ENCODE data around the gene HEATR5A.

DNA sequence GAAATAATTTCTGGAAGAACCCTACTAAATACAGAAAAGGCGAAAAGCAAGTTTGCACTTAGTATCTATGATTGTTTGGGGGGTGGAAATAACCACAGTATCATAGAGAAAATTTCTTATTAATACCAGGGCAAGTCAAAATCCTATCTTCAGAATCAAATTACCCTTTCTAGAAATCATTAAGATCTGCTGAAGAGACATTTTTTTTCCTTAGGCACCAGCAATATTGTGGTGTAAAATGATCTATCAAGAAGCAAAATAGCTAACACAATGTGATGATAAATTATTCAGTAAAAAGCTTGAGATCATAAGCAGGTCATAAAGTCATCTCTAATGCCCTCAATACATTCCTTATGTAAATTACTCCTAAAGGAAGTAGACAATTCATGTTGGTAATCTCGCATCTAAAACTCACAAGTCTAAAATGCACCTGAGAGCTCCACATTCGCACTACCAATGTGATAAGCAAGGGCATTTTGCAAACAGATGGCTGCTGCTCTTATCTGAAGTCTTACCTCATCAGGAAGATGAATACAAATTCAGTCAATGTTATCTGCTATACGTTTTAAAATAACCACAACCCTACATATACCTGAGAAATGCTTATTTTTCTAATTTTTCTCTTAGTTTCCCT is 14.6 kb downstream of the HEATR5A start:
- TF ChIP-seq POLR2A (IDR thresholded peaks at IDR 0.05): no peak
- TF ChIP-seq, protein P1, sequence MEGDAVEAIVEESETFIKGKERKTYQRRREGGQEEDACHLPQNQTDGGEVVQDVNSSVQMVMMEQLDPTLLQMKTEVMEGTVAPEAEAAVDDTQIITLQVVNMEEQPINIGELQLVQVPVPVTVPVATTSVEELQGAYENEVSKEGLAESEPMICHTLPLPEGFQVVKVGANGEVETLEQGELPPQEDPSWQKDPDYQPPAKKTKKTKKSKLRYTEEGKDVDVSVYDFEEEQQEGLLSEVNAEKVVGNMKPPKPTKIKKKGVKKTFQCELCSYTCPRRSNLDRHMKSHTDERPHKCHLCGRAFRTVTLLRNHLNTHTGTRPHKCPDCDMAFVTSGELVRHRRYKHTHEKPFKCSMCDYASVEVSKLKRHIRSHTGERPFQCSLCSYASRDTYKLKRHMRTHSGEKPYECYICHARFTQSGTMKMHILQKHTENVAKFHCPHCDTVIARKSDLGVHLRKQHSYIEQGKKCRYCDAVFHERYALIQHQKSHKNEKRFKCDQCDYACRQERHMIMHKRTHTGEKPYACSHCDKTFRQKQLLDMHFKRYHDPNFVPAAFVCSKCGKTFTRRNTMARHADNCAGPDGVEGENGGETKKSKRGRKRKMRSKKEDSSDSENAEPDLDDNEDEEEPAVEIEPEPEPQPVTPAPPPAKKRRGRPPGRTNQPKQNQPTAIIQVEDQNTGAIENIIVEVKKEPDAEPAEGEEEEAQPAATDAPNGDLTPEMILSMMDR (IDR thresholded peaks at IDR 0.05): no peak
- TF ChIP-seq EP300 (IDR thresholded peaks at IDR 0.05): no peak
- no peak for TF ChIP-seq POLR2AphosphoS5 (IDR thresholded peaks at IDR 0.05)

All from gastroesophageal sphincter (tissue), 3 donors.